Stimulated activated CD4-positive, alpha-beta T cell treated with anti-CD3 and anti-CD28 coated beads, Interleukin-4, amount 100 ng/mL, for 48 hours (primary cell): ENCODE data around the gene PLCD4.

Experiments
- DNase-seq, 2 donors: peaks; one replicate each; pipeline ENCODE4 v3.0.0-alpha.2; 2020; ENCODE audit warnings: low read depth in 2 of 2

PLCD4 gene

DNA sequence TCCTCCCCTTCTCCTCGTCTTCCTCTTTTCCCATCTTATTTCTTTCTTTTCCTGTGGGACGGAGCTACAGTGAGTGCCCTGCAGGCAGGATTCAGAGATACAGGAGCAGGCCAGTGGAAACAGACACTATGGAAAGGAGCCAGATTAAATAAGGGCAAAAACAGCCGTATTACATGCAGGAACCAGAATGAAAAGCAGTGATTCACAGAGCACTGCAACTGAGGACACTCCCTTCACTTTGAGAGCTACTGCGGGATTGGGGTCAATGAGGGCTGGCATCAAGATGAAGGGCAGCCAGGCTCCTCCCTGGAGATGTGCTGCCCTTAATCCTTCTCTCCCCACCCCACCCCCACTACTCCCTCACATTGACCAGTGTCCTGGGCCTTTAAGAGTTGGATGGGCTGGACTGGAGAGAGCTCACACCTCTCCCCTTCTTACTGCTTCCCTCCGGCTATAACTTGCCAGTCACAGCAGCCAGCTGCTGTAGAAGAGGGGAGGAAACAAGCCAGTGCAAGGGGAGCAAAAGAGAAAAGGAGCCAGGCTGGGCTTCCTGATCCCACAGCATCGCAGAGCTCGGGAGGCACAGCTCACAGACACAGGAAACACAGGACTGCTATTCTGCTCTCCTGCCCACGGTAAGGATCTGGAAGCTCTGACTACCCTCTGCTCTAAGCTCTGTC, at the start of gene PLCD4:
Gene PLCD4 (plus strand): TSS at position 464 of the 680 bp plus-strand sequence. CDS start 7,841 bp downstream, outside the sequence.
- DNase-seq, result no peak

- no peak for DNase-seq
Measured at GRCh38 chr2:218557941-218558340, 49.8 kb upstream of the PLCD4 start.

DNA sequence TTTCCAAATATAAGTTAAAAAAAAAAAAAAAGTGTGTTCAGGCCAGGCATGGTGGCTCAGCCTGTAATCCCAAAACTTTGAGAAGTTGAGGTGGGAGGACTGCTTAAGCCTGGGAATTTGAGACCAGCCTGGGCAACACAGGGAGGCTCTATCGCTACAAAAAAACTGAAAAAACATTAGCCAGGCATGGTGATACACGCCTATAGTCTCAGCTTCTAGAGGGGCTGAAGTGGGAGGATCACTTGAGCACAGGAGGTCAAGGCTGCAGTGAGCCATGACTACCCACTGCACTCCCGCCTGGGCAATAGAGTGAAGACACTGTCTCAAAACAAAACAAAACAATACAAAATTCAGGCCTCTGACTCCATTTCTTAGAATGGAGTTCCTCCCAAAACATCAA, 48.7 kb upstream of the PLCD4 start:
- no peak for DNase-seq

DNA sequence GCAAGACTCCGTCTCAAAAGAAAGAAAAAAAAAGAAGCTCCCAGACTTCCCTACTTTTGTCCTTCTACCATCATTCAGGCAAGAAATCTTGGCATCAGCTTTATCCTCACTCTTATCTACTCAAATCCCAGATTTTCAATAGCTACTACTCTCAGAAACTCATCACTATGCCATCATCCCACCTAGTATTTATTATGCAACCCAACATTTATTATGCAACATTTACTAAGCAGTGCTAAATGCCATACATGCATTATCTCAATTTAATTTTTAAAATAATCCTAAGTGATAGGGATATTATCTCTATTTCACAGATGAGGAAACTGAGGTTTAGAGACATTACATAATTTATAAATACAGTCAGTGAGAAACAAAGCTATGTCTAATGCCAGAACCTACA, 43.6 kb upstream of the PLCD4 start:
- no peak for DNase-seq

- no peak for DNase-seq
Measured at GRCh38 chr2:218566296-218566695, 41.4 kb upstream of the PLCD4 start.

- peak in 1 of 2 donors; percentile 67 for DNase-seq
Measured at GRCh38 chr2:218567797-218568189, 39.9 kb upstream of the PLCD4 start.

DNA sequence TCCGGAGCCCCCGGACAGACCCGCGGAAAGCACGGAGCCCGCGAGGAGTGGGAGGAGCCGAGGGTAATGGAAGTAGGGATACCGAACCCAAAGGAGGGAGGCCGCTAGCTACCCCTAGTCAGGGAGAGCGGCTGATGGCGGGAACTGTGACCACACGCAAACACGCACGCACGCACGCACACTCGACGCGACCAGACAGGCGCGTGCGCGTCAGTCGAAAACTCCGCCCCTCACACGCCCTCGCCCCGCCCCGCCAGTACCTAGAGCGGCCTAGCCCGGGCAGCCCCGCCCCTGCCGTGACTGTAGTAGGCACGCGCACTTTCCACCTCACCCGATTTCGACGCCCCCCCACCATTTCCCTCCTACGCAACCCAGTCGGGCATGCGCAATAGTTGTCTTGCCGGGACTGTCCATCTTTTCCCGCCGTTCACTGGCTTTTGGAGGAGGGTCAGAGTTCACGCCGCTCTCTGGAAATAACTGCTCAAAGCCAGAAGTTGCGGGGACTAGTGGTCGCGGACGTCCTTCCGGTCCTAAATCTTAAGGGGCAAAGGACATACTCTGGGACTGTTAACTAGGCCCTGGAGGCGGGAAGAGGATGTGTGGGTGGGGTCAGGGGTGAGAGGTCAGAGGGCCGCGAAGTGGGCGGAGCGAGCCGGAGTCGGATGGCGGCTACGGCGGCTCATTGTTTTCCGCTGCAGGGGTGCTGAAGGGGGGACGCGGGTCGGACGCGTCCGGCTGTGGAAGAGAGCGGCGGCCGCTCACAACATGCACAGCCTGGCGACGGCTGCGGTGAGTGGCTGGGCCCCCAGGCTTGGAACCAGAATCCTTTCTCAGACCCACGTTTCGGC, 39.3 kb upstream of the PLCD4 start, which contains the start of the genes CNOT9 and USP37:
Gene CNOT9 (plus strand): TSS at position 650 of the 848 bp plus-strand sequence. CDS start 116 bp downstream, at position 766.
Gene USP37 (minus strand): TSS at position 162 of the 848 bp plus-strand sequence. CDS start 9,698 bp downstream, outside the sequence.
- peak; percentile 100 for DNase-seq

GRCh38 chr2:218569038-218569431, 38.7 kb upstream of the PLCD4 start:
- peak; percentile 47 to 58 for DNase-seq

DNA sequence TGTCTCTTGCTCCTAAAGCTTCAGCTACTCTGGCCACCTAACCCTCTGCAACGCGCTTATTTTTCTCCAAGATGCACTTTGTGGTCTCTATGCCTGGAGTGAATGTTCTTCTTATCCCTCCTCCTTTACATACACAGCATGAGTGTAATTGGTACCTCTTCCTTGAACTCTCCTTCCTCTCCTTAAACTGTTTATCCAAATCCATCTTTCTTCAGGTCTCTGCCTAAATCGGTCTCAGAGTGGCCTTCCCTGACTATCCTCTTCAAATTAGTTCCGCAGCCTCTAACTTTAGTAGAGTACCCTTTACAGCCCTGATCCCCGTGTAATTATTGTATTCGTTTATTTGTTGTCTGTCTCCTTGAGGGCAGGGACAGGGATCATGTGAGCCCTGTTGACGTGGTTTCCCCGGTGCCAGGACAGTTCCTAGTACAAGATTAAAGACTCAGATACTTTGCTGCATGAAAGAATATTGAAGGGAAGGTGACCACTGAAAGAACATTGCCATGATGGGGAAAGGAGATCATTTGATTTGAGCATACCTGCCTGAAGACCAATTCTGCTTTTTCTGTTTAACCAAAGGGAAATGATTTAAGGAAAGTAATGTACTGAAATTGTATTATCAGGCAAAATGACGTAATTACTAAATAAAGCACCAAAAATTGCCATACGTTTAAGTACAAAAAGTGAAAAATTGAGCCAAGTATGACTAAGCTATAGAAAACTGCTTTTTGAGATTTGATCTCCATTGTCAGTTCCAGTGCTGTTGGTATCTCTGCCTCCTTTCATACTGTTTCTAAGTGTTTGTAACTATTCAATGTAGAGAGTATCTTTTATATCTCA, 37.8 kb upstream of the PLCD4 start:
- no peak for DNase-seq

- no peak for DNase-seq
Measured at GRCh38 chr2:218570850-218571249, 36.8 kb upstream of the PLCD4 start.

GRCh38 chr2:218576854-218577253, 30.8 kb upstream of the PLCD4 start:
- no peak for DNase-seq

DNA sequence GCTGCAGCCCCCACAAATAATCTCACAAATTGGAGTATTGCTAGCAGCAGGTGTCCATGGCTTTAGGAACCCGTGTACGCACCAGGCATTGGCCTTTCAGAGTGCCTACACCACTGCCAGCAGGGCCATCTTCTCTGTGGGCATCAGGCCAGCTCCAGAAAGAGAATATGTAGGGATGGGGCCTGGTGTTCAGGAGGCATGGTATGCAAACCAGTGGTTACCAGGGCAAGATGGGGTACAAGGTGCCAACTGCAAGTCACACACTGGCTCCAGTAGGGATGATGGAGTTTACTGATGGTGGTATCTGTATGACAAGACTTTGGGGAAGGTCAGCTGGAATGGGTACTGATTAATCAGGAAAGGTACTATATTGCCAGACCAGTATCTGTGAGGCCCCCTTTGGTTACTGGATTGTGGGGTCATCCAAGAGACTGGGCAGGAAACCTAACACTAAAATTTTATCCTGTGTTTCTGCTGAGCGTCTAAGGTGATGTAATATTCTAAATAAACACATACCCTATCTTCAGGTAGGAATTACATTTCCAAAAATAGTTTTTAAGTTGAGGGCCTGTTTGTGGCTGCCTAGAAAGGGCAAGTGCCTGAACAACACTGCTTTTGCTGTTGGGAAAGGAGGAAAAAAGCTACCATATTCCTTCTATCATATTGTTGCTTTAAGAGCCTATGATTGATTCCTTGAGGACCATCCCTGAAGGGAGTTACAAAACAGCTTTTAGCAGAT, 30.0 kb upstream of the PLCD4 start:
- no peak for DNase-seq

DNA sequence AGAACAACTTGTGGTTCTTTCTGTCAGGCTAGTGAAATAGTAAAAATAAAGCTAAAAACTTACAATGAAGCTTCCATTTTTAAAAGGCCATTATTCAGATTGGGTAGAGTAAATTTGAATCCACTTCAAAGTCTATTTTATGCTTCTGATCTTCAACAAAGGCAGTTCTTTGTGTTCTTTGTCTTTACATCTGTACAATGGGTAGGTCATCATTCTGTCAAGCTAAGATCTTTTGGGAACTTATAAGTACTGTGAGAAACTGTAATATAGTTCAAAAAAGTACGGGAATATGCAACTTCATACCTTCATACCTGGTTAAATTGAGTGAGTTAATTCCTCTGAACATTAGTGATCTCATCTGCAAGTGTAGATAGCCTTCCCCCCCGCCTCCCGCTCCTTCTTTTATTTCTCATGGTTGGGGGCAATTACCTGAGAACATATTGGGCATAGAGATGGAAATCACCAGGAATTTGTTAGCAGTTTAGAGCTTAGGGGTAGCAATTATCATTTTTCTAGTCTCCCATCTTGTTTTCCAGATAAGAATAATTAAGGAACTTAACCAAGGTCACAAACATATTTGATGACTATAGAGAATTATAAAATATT, 29.3 kb upstream of the PLCD4 start:
- no peak for DNase-seq

GRCh38 chr2:218582076-218582475, 25.6 kb upstream of the PLCD4 start:
- DNase-seq, result no peak

DNA sequence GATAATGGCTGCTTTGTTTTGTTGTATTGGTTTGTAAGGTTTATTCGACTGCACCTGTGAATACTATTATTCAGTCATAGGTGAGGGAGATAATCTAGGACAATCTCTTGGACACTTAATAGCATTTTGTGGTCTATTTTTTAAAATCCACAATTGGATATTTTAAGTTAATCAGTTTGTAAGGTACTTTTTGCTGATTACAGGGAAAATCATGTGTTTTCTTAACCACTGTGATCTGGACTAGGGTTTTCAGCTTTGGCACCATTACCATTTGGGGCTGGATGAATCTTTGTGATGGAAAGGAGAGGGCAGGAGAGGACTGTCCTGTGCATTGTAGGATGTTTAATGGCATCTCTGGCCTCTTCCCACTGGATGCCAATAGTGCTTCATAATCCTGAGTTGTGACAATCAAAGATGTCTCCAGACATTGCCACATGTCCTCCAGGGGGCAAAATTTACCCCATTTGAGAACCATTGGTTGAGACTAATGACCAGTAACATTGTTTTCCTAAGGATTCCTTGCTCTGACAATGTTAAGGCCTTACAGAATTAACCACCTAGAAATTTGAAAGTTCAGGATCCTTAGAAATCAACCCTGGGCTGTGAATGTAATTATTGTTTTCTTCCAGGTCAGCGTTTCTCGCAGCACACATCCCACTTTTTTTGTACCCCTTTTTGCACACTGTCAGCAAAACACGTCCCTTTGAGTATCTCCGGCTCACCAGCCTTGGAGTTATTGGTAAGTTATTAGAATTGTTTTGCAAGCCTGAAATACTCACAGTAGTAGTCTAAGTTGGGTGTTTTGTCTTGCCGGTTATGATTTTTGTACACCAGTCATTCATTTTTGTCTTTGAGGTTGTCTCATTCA, 23.5 kb upstream of the PLCD4 start:
- DNase-seq, result no peak

GRCh38 chr2:218585541-218585940, 22.2 kb upstream of the PLCD4 start:
- DNase-seq, result no peak

GRCh38 chr2:218605432-218605831, 2.3 kb upstream of the PLCD4 start:
- no peak for DNase-seq

- no peak for DNase-seq
Measured at GRCh38 chr2:218615868-218616315, 8.2 kb downstream of the PLCD4 start.

- no peak for DNase-seq
Measured at GRCh38 chr2:218618102-218618860, 10.6 kb downstream of the PLCD4 start.
